ENCODE results near the gene AFF3.

AFF3 gene

GRCh38 chr2:100148883-100149282 is 6.5 kb upstream of the AFF3 start:
- no peak overlapping the region for H3K4me3 ChIP-seq (ENCODE audit: low read length)
- no peak for TF ChIP-seq CTCF (IDR thresholded peaks at IDR 0.05; ENCODE audit: insufficient read depth, low read depth, low read length, missing control alignments)
- no peak for DNase-seq (ENCODE audit: low read depth)

- H3K4me3 ChIP-seq (ENCODE audit: low read length) = no peak overlapping the region
- no peak for DNase-seq (ENCODE audit: low read depth)
- no peak for TF ChIP-seq CTCF (IDR thresholded peaks at IDR 0.05; ENCODE audit: insufficient read depth, low read depth, low read length, missing control alignments)
Measured at GRCh38 chr2:100146657-100146960, 4.2 kb upstream of the AFF3 start.

- TF ChIP-seq CTCF (IDR thresholded peaks at IDR 0.05; ENCODE audit: insufficient read depth, low read depth, low read length, missing control alignments) = no peak
- H3K4me3 ChIP-seq (ENCODE audit: low read length) = no peak overlapping the region
- DNase-seq (ENCODE audit: low read depth) = no peak
Measured at GRCh38 chr2:100145893-100146656, 3.7 kb upstream of the AFF3 start.

- no peak for TF ChIP-seq CTCF (IDR thresholded peaks at IDR 0.05; ENCODE audit: insufficient read depth, low read depth, low read length, missing control alignments)
- DNase-seq (ENCODE audit: low read depth) = no peak
- no peak overlapping the region for H3K4me3 ChIP-seq (ENCODE audit: low read length)
Measured at GRCh38 chr2:100143286-100143685, 896 bp upstream of the AFF3 start.

GRCh38 chr2:100141906-100142305 is 484 bp downstream of the AFF3 start:
- H3K4me3 ChIP-seq (ENCODE audit: low read length) = no peak overlapping the region
- TF ChIP-seq CTCF (IDR thresholded peaks at IDR 0.05; ENCODE audit: insufficient read depth, low read depth, low read length, missing control alignments) = no peak
- DNase-seq (ENCODE audit: low read depth) = no peak

GRCh38 chr2:100140582-100140981 is 1.8 kb downstream of the AFF3 start:
- TF ChIP-seq CTCF (IDR thresholded peaks at IDR 0.05; ENCODE audit: insufficient read depth, low read depth, low read length, missing control alignments) = no peak
- no peak for DNase-seq (ENCODE audit: low read depth)
- H3K4me3 ChIP-seq (ENCODE audit: low read length) = no peak overlapping the region
